ENCODE data around the gene PSD2. TPM values are rescaled to one million over a fixed set of nuclear protein-coding genes. Genes with fewer than 3 reads are reported as not detected.

The PSD2 gene
- total RNA-seq, 2 experiments from 2014 or later = 0.08 TPM; not detected in 1

DNA sequence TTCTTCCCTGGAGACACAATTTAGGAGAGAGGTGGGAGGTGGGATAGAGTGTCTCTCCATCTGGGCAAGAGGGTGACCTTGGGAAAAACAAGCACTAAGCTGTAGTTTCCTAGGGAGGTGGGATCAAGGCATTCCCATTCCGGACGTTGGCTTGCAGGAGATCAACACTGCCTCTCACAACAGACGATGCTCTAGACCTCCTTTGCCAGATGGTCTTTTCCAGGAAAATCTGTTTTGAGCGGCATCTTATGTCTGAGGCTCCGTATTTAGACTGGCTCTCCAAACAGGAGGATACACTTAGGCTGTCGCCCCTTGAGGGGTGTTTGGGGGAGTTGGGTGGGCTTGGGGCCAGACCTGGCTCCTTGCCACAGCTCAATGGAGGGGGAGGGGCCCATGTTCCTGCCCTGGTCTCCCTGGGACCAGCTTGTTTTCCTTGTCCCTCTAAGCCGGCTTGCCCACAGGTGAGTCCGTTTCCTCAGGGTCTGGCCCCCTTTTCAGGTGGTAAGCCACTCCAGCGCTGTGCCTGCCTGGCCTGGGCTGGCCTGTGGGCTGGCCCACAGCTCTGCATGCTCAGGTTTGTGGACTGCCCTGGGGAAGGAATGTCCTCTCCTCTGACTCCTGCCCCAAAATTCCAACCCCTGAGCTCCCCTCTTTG lies 2.4 kb downstream of the PSD2 start:
- Mint-ChIP-seq H3K4me1 (ENCODE audit: low read depth) (peaks cover 13% of the 10 kb centered on the region), H3K36me3 (ENCODE audit: low read depth) (no peaks in the 10 kb centered on the region), H3K4me3 (peak overlapping the region; percentile 20), H3K27ac (no peak overlapping the region), H3K9me3 (no peaks in the 10 kb centered on the region), H3K27me3 (peaks cover 90% of the 10 kb centered on the region)
- no peaks in the 10 kb centered on the region for H3K36me3 ChIP-seq (ENCODE audit: insufficient read depth, low read length)
- ChIA-PET CTCF (interaction anchor here (0.8 to 2.7 kb wide), 3 partner anchors 11 to 32 kb away, joined by 3 to 6 read pairs (median 4); no protein-coding TSS in a partner anchor), POLR2A (interaction anchor here (1.4 kb wide), 1 partner anchor 11 kb away, joined by 4 read pairs; no protein-coding TSS in a partner anchor)
- TF ChIP-seq, protein P1, sequence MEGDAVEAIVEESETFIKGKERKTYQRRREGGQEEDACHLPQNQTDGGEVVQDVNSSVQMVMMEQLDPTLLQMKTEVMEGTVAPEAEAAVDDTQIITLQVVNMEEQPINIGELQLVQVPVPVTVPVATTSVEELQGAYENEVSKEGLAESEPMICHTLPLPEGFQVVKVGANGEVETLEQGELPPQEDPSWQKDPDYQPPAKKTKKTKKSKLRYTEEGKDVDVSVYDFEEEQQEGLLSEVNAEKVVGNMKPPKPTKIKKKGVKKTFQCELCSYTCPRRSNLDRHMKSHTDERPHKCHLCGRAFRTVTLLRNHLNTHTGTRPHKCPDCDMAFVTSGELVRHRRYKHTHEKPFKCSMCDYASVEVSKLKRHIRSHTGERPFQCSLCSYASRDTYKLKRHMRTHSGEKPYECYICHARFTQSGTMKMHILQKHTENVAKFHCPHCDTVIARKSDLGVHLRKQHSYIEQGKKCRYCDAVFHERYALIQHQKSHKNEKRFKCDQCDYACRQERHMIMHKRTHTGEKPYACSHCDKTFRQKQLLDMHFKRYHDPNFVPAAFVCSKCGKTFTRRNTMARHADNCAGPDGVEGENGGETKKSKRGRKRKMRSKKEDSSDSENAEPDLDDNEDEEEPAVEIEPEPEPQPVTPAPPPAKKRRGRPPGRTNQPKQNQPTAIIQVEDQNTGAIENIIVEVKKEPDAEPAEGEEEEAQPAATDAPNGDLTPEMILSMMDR (IDR thresholded peaks at IDR 0.05) = no peak
- H3K9me3 ChIP-seq (ENCODE audit: control insufficient read depth in 1 of 2, insufficient read depth in 1 of 2, low read length in 2 of 2) = peaks cover 0 to 9% of the 10 kb centered on the region in 2 experiments
- H3K4me3 ChIP-seq (ENCODE audit: low read length) = no peak overlapping the region
- DNase-seq = no peak
- H3K4me1 ChIP-seq (ENCODE audit: insufficient read depth, low read length) = peaks cover 15% of the 10 kb centered on the region
- peaks cover 50 to 61% of the 10 kb centered on the region in 2 experiments for H3K27me3 ChIP-seq (ENCODE audit: control insufficient read depth in 1 of 2, insufficient read depth in 2 of 2, low read length in 2 of 2)
- intact Hi-C loops (cut with DNase I, micrococcal nuclease) = no loop called here
- H3K27ac ChIP-seq (ENCODE audit: low read depth in 1 of 2, low read length in 2 of 2) = no peak overlapping the region
- no peak for ATAC-seq (ENCODE audit: poor library complexity)

DNA sequence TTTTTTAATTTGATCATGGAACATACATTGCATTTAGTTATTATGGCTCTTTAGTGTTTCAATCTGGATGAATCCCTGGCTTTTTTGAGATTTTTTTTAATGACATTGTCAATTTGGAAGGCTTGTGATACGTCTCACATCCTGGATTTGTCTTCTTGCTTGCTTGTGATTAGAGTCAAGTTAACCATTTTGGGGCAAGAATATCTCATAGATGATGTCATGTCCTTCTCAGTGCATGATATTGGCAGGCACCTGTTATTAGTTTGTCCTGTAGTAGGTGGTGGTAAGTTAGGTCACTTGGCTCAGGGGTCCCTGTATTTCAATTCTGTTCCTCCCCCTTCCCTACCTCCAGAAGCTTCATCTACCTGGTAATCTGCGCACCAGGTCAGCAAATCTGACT lies 3.3 kb downstream of the PSD2 start:
- H3K27me3 ChIP-seq (ENCODE audit: control insufficient read depth in 1 of 2, insufficient read depth in 2 of 2, low read length in 2 of 2) = peaks cover 50 to 56% of the 10 kb centered on the region in 2 experiments
- H3K36me3 Mint-ChIP-seq (ENCODE audit: low read depth) = no peaks in the 10 kb centered on the region
- no peak overlapping the region for H3K27ac ChIP-seq (ENCODE audit: low read depth in 1 of 2, low read length in 2 of 2)
- no peak for ATAC-seq (ENCODE audit: poor library complexity)
- H3K9me3 ChIP-seq (ENCODE audit: control insufficient read depth in 1 of 2, insufficient read depth in 1 of 2, low read length in 2 of 2) = peaks cover 0 to 9% of the 10 kb centered on the region in 2 experiments
- H3K27ac Mint-ChIP-seq = no peak overlapping the region
- intact Hi-C loops (cut with DNase I, micrococcal nuclease) = no loop called here
- H3K9me3 Mint-ChIP-seq = no peaks in the 10 kb centered on the region
- TF ChIP-seq, protein P1 (IDR thresholded peaks at IDR 0.05) = no peak
- H3K36me3 ChIP-seq (ENCODE audit: insufficient read depth, low read length) = no peaks in the 10 kb centered on the region
- no peak for DNase-seq
- ChIA-PET CTCF (interaction anchor here (1.1 to 2.7 kb wide), 2 partner anchors 12 to 33 kb away, joined by 4 to 6 read pairs; no protein-coding TSS in a partner anchor), POLR2A (interaction anchor here (1.4 kb wide), 1 partner anchor 12 kb away, joined by 4 read pairs; no protein-coding TSS in a partner anchor)
- peaks cover 13% of the 10 kb centered on the region for H3K4me1 Mint-ChIP-seq (ENCODE audit: low read depth)
- H3K4me1 ChIP-seq (ENCODE audit: insufficient read depth, low read length) = peaks cover 15% of the 10 kb centered on the region
- no peak overlapping the region for H3K4me3 ChIP-seq (ENCODE audit: low read length)
- peaks cover 83% of the 10 kb centered on the region for H3K27me3 Mint-ChIP-seq
- no peak overlapping the region for H3K4me3 Mint-ChIP-seq

DNA sequence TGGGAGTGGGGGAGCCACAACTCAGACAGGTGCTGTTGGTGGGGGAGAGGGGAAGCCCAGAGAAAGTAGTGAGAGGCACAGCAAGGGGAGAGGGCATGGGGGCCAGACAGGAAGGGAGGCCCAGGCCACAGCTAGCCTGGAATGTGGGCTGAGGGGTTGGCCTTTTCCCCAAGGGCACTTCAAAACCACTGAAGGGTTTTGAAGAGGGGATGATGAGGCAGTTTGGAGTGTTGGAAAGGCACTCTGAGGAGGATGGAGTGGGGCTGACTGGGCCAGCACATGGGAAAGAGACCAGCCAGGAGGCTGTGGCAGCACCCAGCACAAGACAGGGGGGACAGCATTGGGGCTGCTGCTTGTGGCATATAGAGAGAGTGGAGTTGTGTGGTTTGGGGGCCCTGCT lies 3.8 kb downstream of the PSD2 start:
- Mint-ChIP-seq H3K27me3 (peaks cover 82% of the 10 kb centered on the region), H3K4me3 (no peak overlapping the region), H3K9me3 (no peaks in the 10 kb centered on the region), H3K4me1 (ENCODE audit: low read depth) (peaks cover 8% of the 10 kb centered on the region), H3K27ac (no peak overlapping the region), H3K36me3 (ENCODE audit: low read depth) (no peaks in the 10 kb centered on the region)
- intact Hi-C loops (cut with DNase I, micrococcal nuclease) = no loop called here
- ATAC-seq (ENCODE audit: poor library complexity) (no peak), DNase-seq (no peak)
- TF ChIP-seq, protein P1 (IDR thresholded peaks at IDR 0.05) = no peak
- H3K9me3 ChIP-seq (ENCODE audit: control insufficient read depth in 1 of 2, insufficient read depth in 1 of 2, low read length in 2 of 2) = peaks cover 0 to 9% of the 10 kb centered on the region in 2 experiments
- H3K36me3 ChIP-seq (ENCODE audit: insufficient read depth, low read length) = no peaks in the 10 kb centered on the region
- H3K4me3 ChIP-seq (ENCODE audit: low read length) = no peak overlapping the region
- H3K27me3 ChIP-seq (ENCODE audit: control insufficient read depth in 1 of 2, insufficient read depth in 2 of 2, low read length in 2 of 2) = peaks cover 45 to 55% of the 10 kb centered on the region in 2 experiments
- CTCF ChIA-PET = interaction anchor here (1.1 to 2.7 kb wide), 2 partner anchors 12 to 34 kb away, joined by 4 to 6 read pairs; no protein-coding TSS in a partner anchor
- POLR2A ChIA-PET = interaction anchor here (1.4 kb wide), 1 partner anchor 12 kb away, joined by 4 read pairs; no protein-coding TSS in a partner anchor
- peaks cover 15% of the 10 kb centered on the region for H3K4me1 ChIP-seq (ENCODE audit: insufficient read depth, low read length)
- H3K27ac ChIP-seq (ENCODE audit: low read depth in 1 of 2, low read length in 2 of 2) = no peak overlapping the region
